Measurements from ENCODE around the gene RPS16. TPM values are rescaled to one million over a fixed set of nuclear protein-coding genes. Genes with fewer than 3 reads are reported as not detected.

RPS16 gene
- total and polyA plus RNA-seq, 2 of the 13 experiments (the other 11 are each of a cell fraction or from before 2014, with no cell fraction given), result 488 to 2,583 TPM

DNA sequence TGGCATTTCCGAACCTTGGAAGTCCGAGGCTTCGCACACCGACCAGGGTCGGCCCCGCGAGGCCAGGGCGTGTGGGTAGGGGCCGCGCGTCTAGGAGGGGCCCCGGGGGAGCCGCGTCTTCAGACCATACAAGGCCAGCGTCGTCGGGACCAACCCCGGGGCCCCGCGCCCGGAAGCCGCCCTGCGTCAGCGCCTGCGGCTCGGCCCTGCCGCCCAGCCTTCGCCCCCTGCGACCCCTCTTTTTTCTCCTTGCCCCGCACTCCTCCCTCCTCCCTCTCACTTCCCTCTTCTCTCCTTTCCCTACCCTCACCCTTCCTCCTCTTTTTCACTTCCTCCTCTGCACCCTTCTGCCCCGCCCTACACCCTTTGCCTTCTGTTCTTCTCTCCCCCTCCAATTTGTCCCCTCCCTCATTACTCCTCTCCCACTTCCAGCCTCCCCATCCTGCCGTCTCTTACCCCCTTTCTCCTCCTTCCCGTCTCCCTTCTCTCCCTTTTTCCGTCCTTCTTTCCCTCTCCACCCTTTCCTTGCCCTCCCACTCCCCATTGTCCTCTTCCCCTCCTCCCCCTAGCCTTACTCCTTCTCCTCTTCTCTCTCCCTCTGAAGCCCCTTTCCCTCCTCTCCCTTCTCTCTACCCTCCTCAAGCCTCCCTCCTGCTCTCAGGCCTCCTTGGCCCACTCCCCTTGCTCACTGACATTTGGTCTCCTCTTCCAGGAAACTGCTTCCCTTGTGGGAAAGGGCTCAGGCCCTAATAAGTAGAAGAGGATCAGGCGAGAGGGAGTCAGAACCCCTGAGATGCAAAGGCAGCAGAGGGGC lies 25.5 kb downstream of the RPS16 start (continued):
- TF ChIP-seq ZNF468 (CRISPR knock-in tag; IDR thresholded peaks at IDR 0.05), result no peak
- TF ChIP-seq ZNF138 (CRISPR knock-in tag; IDR thresholded peaks at IDR 0.05; ENCODE audit: low read depth), result no peak
- TF ChIP-seq PRPF4 (IDR thresholded peaks at IDR 0.05; ENCODE audit: low read depth, low read length, poor library complexity, severe bottlenecking), result no peak
- TF ChIP-seq YEATS2 (CRISPR knock-in tag; IDR thresholded peaks at IDR 0.05; ENCODE audit: borderline replicate concordance), result peak; percentile 26; the same call in 1 of the 2 replicates
- TF ChIP-seq SIX1 (CRISPR knock-in tag; IDR thresholded peaks at IDR 0.05; ENCODE audit: borderline replicate concordance), result no peak
- 0 out of 2 replicates have a peak, but pooled peaks have one; percentile 8 for TF ChIP-seq KDM2A (CRISPR knock-in tag; IDR thresholded peaks at IDR 0.05; ENCODE audit: borderline replicate concordance, low read depth)
- no peak for TF ChIP-seq SRSF4 (IDR thresholded peaks at IDR 0.05; ENCODE audit: low read depth, low read length, poor library complexity, severe bottlenecking)
- no peak for TF ChIP-seq CHCHD3 (CRISPR knock-in tag; IDR thresholded peaks at IDR 0.05)
- peak; percentile 23; the same call in 1 of the 2 replicates for TF ChIP-seq ZNF768 (CRISPR knock-in tag; IDR thresholded peaks at IDR 0.05)
- TF ChIP-seq, protein P1, sequence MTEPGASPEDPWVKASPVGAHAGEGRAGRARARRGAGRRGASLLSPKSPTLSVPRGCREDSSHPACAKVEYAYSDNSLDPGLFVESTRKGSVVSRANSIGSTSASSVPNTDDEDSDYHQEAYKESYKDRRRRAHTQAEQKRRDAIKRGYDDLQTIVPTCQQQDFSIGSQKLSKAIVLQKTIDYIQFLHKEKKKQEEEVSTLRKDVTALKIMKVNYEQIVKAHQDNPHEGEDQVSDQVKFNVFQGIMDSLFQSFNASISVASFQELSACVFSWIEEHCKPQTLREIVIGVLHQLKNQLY (CRISPR knock-in tag; IDR thresholded peaks at IDR 0.05), result no peak
- TF ChIP-seq, protein P2, sequence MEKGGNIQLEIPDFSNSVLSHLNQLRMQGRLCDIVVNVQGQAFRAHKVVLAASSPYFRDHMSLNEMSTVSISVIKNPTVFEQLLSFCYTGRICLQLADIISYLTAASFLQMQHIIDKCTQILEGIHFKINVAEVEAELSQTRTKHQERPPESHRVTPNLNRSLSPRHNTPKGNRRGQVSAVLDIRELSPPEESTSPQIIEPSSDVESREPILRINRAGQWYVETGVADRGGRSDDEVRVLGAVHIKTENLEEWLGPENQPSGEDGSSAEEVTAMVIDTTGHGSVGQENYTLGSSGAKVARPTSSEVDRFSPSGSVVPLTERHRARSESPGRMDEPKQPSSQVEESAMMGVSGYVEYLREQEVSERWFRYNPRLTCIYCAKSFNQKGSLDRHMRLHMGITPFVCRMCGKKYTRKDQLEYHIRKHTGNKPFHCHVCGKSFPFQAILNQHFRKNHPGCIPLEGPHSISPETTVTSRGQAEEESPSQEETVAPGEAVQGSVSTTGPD (CRISPR knock-in tag; IDR thresholded peaks at IDR 0.05), result no peak
- TF ChIP-seq ZNF816 (CRISPR knock-in tag; IDR thresholded peaks at IDR 0.05; ENCODE audit: borderline replicate concordance), result no peak
- TF ChIP-seq, protein P3, sequence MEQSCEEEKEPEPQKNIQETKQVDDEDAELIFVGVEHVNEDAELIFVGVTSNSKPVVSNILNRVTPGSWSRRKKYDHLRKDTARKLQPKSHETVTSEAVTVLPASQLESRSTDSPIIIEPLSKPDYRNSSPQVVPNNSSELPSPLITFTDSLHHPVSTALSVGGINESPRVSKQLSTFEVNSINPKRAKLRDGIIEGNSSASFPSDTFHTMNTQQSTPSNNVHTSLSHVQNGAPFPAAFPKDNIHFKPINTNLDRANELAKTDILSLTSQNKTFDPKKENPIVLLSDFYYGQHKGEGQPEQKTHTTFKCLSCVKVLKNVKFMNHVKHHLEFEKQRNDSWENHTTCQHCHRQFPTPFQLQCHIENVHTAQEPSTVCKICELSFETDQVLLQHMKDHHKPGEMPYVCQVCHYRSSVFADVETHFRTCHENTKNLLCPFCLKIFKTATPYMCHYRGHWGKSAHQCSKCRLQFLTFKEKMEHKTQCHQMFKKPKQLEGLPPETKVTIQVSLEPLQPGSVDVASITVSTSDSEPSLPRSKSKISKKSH (CRISPR knock-in tag; IDR thresholded peaks at IDR 0.05; ENCODE audit: borderline replicate concordance), result no peak
- TF ChIP-seq, protein P4, sequence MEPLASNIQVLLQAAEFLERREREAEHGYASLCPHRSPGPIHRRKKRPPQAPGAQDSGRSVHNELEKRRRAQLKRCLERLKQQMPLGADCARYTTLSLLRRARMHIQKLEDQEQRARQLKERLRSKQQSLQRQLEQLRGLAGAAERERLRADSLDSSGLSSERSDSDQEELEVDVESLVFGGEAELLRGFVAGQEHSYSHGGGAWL (CRISPR knock-in tag; IDR thresholded peaks at IDR 0.05), result no peak
- TF ChIP-seq MIXL1 (CRISPR knock-in tag; IDR thresholded peaks at IDR 0.05), result no peak
- TF ChIP-seq HCFC1 (IDR thresholded peaks at IDR 0.05; ENCODE audit: low read depth, low read length), result no peak
- TF ChIP-seq ETV5 (CRISPR knock-in tag; IDR thresholded peaks at IDR 0.05; ENCODE audit: borderline replicate concordance), result peak; percentile 32; the same call in 1 of the 2 replicates
- TF ChIP-seq ELF3 (CRISPR knock-in tag; IDR thresholded peaks at IDR 0.05), result 0 out of 2 replicates have a peak, but pooled peaks have one; percentile 56
- no peak for TF ChIP-seq ZSCAN30 (CRISPR knock-in tag; IDR thresholded peaks at IDR 0.05)
- no peak for TF ChIP-seq ZNF660 (CRISPR knock-in tag; IDR thresholded peaks at IDR 0.05; ENCODE audit: borderline replicate concordance, low read depth)
- no peak for TF ChIP-seq SSRP1 (CRISPR knock-in tag; IDR thresholded peaks at IDR 0.05)
- no peak for TF ChIP-seq ZNF775 (CRISPR knock-in tag; IDR thresholded peaks at IDR 0.05; ENCODE audit: borderline replicate concordance)
- peak; percentile 88 for TF ChIP-seq AGO2 (optimal IDR thresholded peaks at IDR 0.05; ENCODE audit: low read depth, low read length)
- TF ChIP-seq, protein P5, sequence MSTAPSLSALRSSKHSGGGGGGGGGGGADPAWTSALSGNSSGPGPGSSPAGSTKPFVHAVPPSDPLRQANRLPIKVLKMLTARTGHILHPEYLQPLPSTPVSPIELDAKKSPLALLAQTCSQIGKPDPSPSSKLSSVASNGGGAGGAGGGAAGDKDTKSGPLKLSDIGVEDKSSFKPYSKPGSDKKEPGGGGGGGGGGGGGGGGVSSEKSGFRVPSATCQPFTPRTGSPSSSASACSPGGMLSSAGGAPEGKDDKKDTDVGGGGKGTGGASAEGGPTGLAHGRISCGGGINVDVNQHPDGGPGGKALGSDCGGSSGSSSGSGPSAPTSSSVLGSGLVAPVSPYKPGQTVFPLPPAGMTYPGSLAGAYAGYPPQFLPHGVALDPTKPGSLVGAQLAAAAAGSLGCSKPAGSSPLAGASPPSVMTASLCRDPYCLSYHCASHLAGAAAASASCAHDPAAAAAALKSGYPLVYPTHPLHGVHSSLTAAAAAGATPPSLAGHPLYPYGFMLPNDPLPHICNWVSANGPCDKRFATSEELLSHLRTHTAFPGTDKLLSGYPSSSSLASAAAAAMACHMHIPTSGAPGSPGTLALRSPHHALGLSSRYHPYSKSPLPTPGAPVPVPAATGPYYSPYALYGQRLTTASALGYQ (CRISPR knock-in tag; IDR thresholded peaks at IDR 0.05), result no peak
- no peak for TF ChIP-seq HMGA1 (CRISPR knock-in tag; conservative IDR thresholded peaks at IDR 0.05)

All from HepG2 (cell line).